AML-193 (cell line): ENCODE measurements around the gene PRDX3.

Experiments used
- DNase-seq, 2 experiments: peaks; one replicate each; lab custom pipeline; 2025; lab: John Stamatoyannopoulos, UW

PRDX3 gene

GRCh38 chr10:119129721-119130120 is 48.9 kb downstream of the PRDX3 start:
- no peak for DNase-seq

- no peak for DNase-seq
Measured at GRCh38 chr10:119125942-119126341, 52.7 kb downstream of the PRDX3 start.

DNA sequence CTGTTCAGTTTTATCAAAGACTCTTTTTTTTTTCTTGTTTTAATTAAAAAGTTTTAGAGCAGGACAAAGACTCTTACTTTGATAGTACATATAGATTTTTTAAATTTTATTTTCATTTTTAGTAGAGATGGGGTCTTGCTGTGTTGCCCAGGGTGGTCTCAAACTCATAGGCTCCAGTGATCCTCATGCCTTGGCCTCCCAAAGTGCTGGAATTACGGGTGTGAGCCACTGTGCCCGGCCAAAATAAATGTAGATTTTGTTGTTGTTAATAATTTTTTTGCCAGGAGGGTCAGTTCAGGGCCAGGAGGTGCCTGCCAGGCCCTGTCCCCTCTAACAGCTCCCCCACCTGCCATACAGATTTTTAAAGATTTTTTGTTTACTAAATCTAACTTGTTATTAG is 57.7 kb downstream of the PRDX3 start:
- DNase-seq: no peak

DNA sequence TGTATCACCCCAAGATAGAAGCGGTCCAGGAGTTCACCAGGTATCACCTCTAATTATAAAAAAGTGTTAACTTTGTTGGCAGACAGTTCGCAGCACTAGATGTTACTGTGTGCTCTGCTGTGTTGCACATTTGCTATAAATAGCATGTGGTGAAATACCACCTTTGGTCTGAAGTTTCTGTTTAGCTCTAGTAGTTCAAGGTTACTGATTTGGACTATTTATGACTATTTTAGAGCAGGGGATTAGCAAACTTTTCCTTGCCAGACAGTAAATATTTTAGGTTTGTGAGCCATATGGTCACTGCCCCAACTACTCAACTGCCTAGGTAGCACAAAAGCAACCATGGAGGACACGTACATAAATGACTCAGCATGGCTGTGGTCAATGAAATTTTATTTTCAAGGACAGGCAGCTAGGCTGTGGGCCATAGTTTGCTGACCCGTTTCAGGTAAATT is 58.2 kb downstream of the PRDX3 start:
- DNase-seq: no peak

DNA sequence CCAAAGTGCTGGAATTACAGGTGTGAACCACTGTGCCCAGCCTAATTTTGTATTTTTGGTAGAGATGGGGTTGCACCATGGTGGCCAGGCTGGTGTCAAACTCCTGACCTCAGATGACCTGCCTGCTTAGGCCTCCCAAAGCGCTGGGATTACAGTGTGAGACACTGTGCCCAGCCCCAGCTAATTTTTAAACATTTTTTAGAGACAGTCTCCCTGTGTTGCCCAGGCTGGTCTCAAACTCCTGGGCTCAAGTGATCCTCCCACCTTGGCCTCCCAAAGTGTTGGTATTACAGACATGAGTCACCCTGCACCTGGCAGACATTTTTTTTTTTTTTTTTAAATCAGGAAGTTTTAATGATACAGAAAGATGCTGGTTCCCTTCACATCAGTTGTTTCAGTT is 59.2 kb downstream of the PRDX3 start:
- no peak for DNase-seq

DNA sequence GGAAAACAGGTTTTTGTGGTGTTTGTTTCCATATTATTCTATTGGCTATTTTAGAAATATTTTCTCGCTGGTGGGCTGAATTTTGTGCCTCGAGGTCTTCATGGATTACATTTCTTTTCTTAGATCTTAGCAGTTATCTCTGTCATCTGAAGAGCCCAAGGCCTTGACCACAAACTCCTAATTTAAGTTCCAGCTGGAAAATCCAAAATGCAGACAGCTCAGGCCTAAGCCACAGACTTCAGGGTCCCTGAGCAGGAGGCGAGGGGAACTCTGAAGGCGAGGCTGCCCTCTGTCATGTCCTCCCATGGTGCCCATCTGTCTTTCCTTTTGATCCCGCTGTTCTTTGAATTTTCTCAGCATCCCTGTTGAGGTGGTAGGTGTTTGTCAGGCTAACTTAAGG is 60.4 kb downstream of the PRDX3 start:
- no peak for DNase-seq
